ENCODE results near the gene SMC4.

The SMC4 gene

DNA sequence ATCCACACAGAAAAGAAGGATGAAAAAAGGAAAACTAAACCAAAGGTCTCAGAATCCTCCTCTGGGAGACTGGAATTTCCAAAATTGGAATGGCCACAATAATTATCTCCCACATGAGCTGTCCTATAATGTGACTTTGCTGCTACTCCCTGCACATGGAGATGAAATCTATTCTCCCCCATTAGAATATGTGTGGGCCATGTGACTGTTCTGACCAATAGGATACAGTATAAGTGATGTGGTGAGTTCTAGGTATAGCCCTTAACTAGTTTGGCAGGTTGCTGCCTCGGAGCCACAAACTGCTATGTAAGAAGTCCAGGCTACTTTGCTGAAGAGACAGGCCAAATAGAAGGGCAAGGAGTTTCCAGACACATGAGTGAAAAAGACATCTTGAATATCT is 45.0 kb downstream of the SMC4 start:
- in situ Hi-C loops (cut with HindIII; ENCODE audit: low pct_ligation_motif_present, low sequenced_read_pairs) = no loop called here
- TF ChIP-seq, protein P1, sequence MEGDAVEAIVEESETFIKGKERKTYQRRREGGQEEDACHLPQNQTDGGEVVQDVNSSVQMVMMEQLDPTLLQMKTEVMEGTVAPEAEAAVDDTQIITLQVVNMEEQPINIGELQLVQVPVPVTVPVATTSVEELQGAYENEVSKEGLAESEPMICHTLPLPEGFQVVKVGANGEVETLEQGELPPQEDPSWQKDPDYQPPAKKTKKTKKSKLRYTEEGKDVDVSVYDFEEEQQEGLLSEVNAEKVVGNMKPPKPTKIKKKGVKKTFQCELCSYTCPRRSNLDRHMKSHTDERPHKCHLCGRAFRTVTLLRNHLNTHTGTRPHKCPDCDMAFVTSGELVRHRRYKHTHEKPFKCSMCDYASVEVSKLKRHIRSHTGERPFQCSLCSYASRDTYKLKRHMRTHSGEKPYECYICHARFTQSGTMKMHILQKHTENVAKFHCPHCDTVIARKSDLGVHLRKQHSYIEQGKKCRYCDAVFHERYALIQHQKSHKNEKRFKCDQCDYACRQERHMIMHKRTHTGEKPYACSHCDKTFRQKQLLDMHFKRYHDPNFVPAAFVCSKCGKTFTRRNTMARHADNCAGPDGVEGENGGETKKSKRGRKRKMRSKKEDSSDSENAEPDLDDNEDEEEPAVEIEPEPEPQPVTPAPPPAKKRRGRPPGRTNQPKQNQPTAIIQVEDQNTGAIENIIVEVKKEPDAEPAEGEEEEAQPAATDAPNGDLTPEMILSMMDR (IDR thresholded peaks at IDR 0.05; ENCODE audit: low read depth, low read length, missing control alignments) = no peak
- Histone ChIP-seq H3K27ac (no peak overlapping the region), H3K4me3 (ENCODE audit: low read depth, low read length) (no peak overlapping the region), H3K36me3 (replicated peaks) (peaks cover 3% of the 10 kb centered on the region), H3K27me3 (replicated peaks) (no peaks in the 10 kb centered on the region)
- no peak for DNase-seq

DNA sequence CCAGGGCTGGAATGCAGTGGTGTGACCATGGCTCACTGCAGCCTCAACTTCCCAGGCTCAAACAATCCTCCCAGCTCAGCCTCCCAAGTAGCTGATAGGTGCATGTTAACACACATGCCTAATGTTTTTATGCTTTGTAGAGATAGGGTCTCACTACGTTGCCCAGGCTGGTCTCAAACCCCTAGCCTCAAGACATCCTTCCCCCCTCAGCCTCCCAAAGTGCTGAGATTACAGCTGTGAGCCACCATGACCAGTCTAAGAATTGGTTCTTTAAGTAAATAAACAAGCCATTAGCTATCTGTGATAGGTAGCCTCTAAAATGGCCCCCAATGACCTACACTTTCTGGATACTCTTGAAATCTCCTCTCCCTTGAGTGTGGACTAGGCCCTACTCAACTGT is 46.4 kb downstream of the SMC4 start:
- Histone ChIP-seq H3K4me3 (ENCODE audit: low read depth, low read length) (no peak overlapping the region), H3K27ac (no peak overlapping the region), H3K36me3 (replicated peaks) (peaks cover 3% of the 10 kb centered on the region), H3K27me3 (replicated peaks) (no peaks in the 10 kb centered on the region)
- TF ChIP-seq, protein P1 (IDR thresholded peaks at IDR 0.05; ENCODE audit: low read depth, low read length, missing control alignments) = no peak
- in situ Hi-C loops (cut with HindIII; ENCODE audit: low pct_ligation_motif_present, low sequenced_read_pairs) = no loop called here
- no peak for DNase-seq

DNA sequence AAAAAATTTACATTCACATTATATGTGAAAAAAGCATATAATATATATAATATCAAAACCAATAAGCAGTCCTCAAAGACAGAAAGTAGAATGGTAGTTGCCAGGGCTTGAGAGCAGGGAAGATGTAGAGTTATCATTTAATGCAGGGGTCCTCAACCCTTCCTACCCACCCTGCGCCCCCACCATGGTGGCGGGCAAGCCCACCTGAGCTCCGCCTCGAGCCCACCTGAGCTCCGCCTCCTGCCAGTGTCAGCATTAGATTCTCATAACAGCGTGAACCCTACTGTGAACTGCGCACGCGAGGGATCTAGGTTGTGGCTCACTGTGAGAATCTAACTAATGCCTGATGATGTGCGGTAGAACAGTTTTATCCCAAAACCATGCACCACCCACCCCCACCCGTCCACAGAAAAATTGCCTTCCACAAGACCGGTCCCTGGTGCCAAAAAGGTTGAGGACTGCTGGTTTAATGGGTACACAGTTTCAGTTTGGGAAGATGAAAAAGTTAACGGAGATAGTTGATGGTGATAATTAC is 47.1 kb downstream of the SMC4 start:
- H3K4me3 ChIP-seq (ENCODE audit: low read depth, low read length) = no peak overlapping the region

DNA sequence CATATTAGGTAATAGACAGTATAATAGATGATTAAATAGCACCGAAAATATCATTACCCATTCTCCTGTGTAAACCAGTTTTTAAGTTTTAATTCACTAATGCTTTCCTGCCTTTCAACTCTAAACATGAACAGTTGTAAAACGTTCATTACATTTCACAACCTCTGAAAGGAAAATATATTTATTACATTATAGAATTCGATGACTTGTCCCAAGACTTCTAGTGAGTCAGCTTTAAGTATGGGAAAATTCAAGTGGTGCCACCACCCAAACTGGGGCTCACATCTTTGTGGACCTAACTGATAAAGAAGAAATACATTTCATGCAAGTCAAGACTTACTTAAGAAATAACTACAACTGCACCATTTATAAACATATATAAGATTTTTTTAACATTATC is 48.1 kb downstream of the SMC4 start:
- Histone ChIP-seq H3K4me3 (ENCODE audit: low read depth, low read length) (peak overlapping the region; percentile 89), H3K27ac (peak overlapping the region; percentile 79), H3K27me3 (replicated peaks) (no peaks in the 10 kb centered on the region), H3K36me3 (replicated peaks) (peaks cover 3% of the 10 kb centered on the region)
- DNase-seq = peak; percentile 52
- in situ Hi-C loops (cut with HindIII; ENCODE audit: low pct_ligation_motif_present, low sequenced_read_pairs) = no loop called here
- TF ChIP-seq, protein P1 (IDR thresholded peaks at IDR 0.05; ENCODE audit: low read depth, low read length, missing control alignments) = no peak

More for the DNA sequence above, 47.1 kb downstream of the SMC4 start:
- no peak overlapping the region for H3K27ac ChIP-seq
- peaks cover 3% of the 10 kb centered on the region for H3K36me3 ChIP-seq (replicated peaks)
- in situ Hi-C loops (cut with HindIII; ENCODE audit: low pct_ligation_motif_present, low sequenced_read_pairs) = no loop called here
- no peak for DNase-seq
- no peaks in the 10 kb centered on the region for H3K27me3 ChIP-seq (replicated peaks)
- TF ChIP-seq, protein P1 (IDR thresholded peaks at IDR 0.05; ENCODE audit: low read depth, low read length, missing control alignments) = no peak

DNA sequence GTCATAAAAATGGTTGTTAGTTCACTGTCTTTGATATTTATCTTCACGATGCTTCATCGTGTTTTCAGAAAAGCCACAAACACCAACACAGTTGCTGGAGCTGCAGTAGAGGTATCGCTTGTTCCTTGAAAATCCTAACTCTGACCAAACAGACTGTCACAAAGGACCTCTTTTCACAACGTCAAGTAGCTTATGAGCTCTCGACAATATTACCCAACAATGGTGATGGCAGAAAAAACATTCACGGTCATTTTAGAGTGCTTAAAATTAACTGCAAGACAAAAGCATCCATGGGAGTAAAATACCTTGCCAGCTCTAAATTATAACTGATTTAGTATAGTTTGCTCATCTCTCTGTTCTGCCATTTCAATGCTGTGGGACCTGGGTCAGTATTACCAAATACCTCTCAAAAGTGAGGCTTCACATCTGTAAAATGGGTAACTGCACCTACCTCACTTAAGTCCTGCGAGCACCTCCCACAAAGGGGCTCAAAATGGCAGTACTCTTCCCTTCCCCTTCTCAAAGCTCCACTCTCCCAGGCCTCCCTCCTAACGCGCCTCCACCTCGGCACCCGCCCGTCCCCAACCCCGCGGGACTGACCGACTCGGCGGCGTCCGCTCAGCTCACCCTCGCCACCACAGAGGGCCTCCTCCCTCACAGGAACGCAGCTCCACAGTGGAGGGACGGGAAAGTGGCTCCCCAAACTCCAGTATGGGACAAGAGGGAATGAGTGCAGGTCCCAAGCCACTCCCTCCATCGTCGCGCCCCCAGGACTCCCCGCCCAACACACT is 49.6 kb downstream of the SMC4 start:
- no peaks in the 10 kb centered on the region for H3K27me3 ChIP-seq (replicated peaks)
- peak overlapping the region; percentile 89 for H3K4me3 ChIP-seq (ENCODE audit: low read depth, low read length)
- H3K27ac ChIP-seq = peak overlapping the region; percentile 79
- peaks cover 3% of the 10 kb centered on the region for H3K36me3 ChIP-seq (replicated peaks)
- in situ Hi-C loops (cut with HindIII; ENCODE audit: low pct_ligation_motif_present, low sequenced_read_pairs) = no loop called here
- DNase-seq = no peak
- TF ChIP-seq, protein P1 (IDR thresholded peaks at IDR 0.05; ENCODE audit: low read depth, low read length, missing control alignments) = no peak
